GM21381 (cell line): Measurements from ENCODE around the gene RAPGEF5.

Experiments used
- ATAC-seq: cut with Tn5 transposase; IDR thresholded peaks from one replicate; pipeline ENCODE4 v1.9.1; 2021; ENCODE audit warnings: mild to moderate bottlenecking, moderate library complexity; ENCODE audit not compliant: unreplicated experiment

RAPGEF5 gene

DNA sequence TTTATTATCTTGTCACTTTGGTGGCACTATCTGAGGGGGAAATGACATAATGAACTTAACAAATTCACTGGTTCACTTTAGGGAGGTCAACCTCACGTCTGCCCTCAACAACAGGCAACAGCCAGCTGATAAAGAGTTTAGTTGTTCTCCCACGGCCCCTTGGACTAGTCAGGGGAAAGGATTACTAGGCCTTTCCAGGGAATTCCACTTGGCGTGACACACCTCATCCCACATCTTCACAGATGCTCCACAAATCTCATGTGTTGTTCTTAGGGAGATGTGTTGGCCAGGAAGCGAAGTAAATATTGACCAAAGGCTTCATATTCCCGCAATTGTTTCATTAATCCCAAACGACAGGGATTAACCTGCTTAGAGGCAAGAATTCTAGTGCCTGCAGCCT is 227.8 kb downstream of the RAPGEF5 start:
- no peak for ATAC-seq

DNA sequence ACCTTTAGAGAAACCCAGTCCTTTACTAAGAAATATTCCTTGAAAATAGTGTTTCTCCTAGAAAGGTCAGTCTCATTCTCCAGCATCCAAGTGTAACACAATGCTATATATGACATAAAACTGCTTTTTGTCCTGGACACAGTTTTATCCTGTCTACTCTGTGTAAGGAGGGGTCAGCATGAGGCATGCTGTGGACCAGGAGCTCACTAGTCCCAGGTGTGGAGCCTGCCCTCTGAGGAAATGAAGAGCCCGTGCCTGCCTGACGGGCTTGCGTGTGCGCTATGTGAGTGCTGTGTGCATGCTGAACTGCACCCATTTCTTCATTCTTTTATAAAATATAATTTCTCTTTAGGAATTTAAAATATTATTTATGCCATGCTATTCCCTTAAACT is 228.4 kb downstream of the RAPGEF5 start:
- no peak for ATAC-seq

GRCh38 chr7:22127835-22128527 is 229.0 kb downstream of the RAPGEF5 start:
- ATAC-seq, result no peak

- ATAC-seq, result no peak
Measured at GRCh38 chr7:22125436-22125835, 231.5 kb downstream of the RAPGEF5 start.

DNA sequence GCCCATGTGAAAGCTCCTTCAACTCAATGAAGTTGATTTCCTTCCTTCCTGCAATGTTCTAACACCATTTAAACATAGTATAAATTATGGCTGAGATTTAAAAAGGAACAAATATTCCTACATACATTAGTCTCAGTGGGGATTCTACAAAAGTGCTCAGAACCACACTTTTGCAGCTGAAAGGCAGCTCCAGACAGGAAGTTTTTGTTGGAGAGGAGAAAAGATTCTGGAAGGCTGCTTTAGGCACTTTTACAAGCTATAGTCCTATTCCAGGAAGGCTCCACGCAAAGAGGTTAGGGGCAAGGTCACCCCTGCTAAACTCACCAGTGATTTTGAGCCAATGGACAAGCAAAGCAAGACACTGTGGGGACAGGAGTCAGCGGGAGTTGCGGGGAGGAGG is 232.0 kb downstream of the RAPGEF5 start:
- no peak for ATAC-seq

DNA sequence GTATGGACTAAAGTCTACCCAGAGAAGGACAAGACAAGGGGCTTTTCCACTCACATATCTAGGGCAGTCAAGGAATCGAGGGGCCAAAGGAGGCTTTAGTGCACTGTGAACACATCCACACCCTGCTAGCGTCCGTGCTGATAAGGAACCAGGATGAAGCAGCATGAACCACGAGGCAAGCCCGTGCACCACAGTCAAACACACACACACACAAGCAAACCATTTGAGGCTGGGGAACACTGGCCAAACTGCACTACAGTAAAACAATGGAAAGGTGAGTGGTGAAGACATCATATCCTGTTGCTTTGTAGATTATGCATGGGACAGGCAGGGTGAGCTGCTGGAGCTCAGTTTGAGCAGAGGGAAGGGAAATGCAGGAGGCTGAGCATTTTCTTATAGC is 233.8 kb downstream of the RAPGEF5 start:
- no peak for ATAC-seq

DNA sequence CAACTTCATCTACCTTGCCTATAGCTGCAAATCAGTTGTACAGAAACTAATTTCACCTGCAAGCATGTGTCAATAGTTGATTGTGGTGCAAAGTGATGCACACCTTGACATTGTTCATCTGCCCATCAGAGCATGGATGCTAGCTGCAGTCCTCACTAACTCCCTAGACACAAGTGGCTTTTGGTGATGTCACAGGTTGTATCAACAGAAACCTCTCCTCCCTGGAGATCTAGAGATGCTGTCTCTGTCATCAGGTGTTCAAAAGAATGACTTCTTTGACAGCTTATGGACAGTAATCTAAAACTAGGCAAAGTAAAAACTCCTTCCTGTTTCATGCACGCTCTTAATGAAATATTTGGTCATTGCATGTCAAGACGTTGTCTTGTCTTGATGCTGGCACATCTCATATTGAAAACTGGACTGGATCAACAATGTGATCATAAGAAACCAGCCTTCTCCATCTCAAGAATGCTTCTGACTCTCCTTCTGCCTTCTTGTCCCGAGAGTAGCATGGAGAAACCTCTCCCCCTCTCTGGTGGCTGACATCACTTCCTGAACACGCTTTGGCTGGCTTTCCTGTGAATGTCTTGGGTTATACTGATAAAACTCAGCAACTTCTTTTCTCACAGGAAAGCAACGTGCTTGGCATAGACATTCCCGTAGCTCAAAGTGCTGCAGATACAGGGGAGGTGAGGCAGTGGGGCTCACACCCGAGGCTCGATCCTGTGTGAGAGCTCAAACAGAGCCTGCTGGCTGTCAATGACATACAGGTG is 235.1 kb downstream of the RAPGEF5 start:
- no peak for ATAC-seq

GRCh38 chr7:22120391-22121053 is 236.4 kb downstream of the RAPGEF5 start:
- ATAC-seq, result no peak

- ATAC-seq, result no peak
Measured at GRCh38 chr7:22117222-22117621, 239.7 kb downstream of the RAPGEF5 start.

- no peak for ATAC-seq
Measured at GRCh38 chr7:22116451-22117030, 240.4 kb downstream of the RAPGEF5 start.

DNA sequence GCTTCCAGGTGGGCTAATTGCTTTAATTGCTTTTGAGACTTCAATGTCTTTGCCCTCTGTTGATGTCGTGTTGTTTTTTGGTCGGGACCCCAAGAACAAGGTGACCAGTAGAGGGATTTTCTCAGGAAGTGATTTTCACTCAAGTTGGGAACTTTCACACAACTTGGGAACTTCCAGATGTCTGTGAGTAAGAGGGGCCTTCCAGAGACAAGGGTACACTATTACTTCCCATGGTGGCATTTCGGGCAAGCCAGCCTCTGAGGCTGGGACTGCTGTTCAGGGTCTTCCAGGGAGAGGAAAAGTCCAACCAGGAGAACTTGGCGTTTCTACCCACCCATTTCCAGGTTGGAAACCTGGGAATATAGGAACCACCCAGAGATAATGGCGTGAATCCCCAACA is 241.3 kb downstream of the RAPGEF5 start:
- no peak for ATAC-seq

DNA sequence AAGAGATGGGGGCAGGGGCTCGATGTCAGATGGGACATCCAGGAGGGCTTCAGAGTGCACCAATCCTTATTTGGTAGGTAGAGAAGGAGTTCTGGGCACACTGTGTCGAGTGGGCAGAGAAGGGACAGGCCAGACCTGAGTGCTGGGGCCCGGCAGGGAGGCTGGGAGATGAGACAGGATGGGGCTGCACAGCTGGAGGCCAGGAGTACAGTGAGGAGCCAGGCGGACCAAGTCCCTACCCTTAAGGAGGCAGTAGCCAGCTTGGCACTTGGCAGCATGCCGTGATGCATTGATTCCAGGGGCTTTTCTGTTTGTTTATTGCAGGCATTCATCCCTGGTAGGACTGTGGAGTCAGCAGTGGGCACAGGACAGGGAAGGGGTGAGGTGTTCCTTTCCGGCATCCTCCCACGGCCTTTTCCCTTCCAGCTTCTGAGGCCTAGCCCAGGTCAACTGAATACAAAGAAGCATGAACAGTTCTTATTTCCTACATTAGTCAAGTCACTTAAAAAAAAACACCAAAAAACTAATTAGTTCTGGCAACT is 242.4 kb downstream of the RAPGEF5 start:
- ATAC-seq, result no peak

DNA sequence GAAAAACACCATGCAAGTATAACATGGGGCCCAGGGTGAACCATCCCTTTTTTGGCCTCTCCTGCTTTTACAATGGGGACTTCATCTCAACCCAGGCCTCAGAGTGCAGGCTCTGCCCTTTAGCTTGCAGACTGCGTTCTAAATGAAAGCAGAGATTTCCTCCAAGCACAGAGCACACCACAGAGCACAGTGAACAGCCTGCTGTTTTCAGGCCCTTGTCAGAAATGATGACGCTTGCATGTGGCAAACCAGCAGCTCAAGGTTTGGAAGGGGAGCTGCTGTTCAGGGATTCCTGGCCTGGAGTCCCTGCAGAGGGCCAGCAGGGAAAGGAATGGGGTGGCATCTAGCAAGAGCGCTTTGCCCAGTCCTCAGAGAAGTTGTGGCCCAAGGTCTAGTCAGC is 243.9 kb downstream of the RAPGEF5 start:
- ATAC-seq, result no peak

- ATAC-seq, result no peak
Measured at GRCh38 chr7:22111661-22112060, 245.3 kb downstream of the RAPGEF5 start.

- ATAC-seq, result no peak
Measured at GRCh38 chr7:22110881-22111280, 246.1 kb downstream of the RAPGEF5 start.

DNA sequence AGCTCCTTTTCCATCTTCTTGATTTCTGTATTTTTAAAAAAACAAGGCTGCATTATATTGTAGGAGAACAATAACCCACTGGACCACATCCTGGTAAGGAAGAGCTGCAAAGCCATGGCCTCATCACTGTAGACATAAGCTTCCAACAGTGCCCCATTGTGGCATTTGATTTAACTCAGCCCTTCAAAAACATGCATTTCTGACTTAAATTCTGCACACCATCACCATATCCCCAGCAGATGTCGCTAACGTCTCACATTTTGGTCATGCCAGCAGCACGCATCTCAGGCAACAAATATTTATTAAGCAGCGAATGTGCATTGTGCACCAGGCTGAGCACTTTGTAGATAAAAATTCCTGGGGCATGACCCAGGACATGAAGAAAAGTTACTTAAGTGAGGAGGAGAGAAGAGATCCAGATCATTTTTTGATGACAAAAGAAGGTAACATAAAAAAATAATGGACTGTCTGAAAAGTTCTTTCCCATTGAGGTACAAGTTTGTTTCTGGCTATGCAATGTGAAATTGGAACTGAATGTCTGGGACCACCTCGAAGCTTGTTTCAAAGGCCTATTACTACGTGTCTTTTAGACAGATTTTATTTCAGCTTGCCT is 246.6 kb downstream of the RAPGEF5 start:
- ATAC-seq, result peak; percentile 58

GRCh38 chr7:22109761-22110160 is 247.2 kb downstream of the RAPGEF5 start:
- no peak for ATAC-seq

DNA sequence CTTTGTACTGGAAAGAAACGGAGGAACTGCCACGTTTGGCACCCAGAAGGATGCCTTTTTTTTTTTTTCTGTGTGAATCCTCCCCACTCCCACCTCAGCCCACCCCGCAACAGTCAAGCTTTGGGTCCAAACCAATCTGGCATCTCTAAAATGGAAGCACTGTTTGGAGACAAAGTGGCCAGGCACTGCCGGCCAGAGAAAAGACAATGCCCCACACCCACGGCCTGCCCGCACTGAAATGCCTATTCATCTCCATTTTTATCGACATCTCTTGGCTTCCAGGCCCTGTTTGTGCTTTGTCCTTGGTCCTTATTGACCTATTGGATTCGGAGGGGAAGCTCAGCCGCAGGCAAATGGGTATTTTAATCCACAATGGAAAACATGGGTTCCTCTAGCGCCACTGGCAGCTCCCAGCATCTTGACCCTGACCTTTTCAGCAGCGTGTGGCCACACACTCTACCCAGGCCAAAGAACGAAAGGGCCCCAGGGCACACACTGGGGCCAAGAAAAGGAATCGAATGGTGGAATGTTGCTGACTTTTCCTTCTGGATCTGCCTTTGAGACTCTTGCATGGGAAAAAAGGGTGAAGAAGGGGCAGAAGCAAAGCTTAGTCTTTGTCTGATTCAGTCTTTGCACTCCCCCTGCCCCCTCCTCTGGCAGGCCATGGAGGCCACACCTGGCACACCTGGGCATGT is 248.7 kb downstream of the RAPGEF5 start:
- ATAC-seq, result no peak

DNA sequence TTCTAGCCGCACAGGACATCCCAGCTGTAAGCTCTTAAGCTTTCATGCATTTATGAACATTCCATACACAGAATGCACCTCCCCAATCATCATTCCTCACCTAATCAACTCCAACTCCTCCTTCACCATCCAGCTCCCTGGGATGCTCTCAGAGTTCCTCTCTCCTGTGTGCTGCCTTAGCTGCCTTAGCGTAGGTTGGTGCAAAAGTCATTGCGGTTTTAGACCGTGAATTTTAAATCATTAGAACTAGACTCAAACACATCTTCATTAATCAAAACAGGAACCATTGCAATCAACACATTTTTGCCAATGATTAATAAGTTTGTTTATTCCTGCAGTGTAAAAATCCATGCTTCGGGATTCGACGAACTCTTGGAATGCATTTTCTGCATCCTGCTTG is 251.4 kb downstream of the RAPGEF5 start:
- ATAC-seq, result no peak
